Measurements from ENCODE around the gene CARS1. TPM values are rescaled to one million over a fixed set of nuclear protein-coding genes. Genes with fewer than 3 reads are reported as not detected.

Gene CARS1
- total and polyA plus RNA-seq, 10 of the 15 experiments (the other 5 are each of a cell fraction or from before 2014, with no cell fraction given) = 7.8 to 60.6 (median 45.7) TPM

DNA sequence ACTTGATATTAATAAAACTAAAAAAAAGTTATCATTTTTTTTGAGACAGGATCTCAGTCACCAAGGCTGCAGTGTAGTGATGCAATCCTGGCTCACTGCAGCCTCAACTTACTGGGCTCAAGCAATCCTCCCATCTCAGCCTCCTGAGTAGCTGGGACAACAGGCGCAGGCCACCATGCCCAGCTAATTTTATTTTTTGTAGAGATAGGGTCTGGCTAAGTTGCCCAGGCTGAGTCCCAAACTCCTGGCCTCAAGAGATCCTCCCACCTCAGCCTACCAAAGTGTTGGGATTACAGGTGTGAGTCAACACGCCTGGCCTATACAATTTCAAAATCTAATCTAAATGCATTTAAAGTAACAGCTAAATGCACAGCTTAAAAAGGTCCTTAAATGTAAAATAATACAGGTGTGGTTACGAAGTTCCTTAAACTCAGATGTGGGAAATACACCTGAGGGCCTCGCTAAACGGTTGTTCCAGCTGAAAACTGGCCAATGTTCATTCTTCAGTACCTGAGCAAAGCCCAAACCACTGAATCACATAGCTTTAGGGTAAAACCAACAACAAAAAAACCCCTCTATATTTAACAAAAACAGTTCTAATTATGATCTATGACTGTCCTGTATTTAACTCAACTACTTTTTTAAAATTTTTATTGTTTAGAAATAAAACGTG is 76.9 kb downstream of the CARS1 start (continued):
- TF ChIP-seq ZNF592 (IDR thresholded peaks at IDR 0.05) = no peak

DNA sequence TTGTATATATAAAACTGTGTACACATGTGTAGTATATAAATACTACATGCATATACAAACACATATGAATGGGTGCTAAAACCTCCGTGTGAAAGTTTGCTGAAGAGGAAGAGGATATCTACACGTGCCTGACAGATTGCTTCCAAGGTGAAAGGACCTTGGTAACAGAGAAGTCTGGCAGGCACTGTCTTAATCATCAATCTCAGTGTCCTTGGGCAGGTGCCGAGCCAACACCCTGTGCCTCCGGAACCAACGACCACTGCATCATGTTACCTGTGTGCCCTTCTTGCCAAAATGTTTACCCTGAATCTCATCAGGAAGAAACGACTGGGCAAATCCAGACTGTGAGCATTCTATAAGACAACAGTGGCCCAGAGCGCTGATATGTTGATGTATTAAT is 80.1 kb downstream of the CARS1 start:
- in situ Hi-C loops (cut with MboI) = no loop called here
- no peak overlapping the region for H3K9ac ChIP-seq (ENCODE audit: control insufficient read depth, insufficient read depth, low read length)
- CTCF ChIA-PET = interaction anchor here (2.5 to 2.9 kb wide), 2 partner anchors 12 to 45 kb away, joined by 30 to 43 read pairs; no protein-coding TSS in a partner anchor
- TF ChIP-seq YBX1 (IDR thresholded peaks at IDR 0.05) = no peak
- TF ChIP-seq MTA2 (IDR thresholded peaks at IDR 0.05; ENCODE audit: low read depth) = no peak
- TF ChIP-seq BACH1 (IDR thresholded peaks at IDR 0.05; ENCODE audit: borderline replicate concordance) = no peak
- no peak for TF ChIP-seq IRF3 (IDR thresholded peaks at IDR 0.05)
- TF ChIP-seq NRF1 (conservative IDR thresholded peaks at IDR 0.05; ENCODE audit: low read depth, low read length) = no peak
- TF ChIP-seq ZBTB33 (IDR thresholded peaks at IDR 0.05) = no peak
- TF ChIP-seq, protein P1, sequence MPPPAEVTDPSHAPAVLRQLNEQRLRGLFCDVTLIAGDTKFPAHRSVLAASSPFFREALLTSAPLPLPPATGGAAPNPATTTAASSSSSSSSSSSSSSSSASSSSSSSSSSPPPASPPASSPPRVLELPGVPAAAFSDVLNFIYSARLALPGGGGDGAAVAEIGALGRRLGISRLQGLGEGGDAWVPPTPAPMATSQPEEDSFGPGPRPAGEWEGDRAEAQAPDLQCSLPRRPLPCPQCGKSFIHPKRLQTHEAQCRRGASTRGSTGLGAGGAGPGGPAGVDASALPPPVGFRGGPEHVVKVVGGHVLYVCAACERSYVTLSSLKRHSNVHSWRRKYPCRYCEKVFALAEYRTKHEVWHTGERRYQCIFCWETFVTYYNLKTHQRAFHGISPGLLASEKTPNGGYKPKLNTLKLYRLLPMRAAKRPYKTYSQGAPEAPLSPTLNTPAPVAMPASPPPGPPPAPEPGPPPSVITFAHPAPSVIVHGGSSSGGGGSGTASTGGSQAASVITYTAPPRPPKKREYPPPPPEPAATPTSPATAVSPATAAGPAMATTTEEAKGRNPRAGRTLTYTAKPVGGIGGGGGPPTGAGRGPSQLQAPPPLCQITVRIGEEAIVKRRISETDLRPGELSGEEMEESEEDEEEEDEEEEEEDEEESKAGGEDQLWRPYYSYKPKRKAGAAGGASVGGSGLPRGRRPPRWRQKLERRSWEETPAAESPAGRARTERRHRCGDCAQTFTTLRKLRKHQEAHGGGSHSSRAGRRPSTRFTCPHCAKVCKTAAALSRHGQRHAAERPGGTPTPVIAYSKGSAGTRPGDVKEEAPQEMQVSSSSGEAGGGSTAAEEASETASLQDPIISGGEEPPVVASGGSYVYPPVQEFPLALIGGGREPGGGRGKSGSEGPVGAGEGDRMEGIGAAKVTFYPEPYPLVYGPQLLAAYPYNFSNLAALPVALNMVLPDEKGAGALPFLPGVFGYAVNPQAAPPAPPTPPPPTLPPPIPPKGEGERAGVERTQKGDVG (CRISPR knock-in tag; IDR thresholded peaks at IDR 0.05) = no peak
- no peak for TF ChIP-seq EP300 (IDR thresholded peaks at IDR 0.05; ENCODE audit: borderline replicate concordance in 1 of 2, control insufficient read depth in 1 of 2, low read depth in 2 of 2, low read length in 2 of 2)
- no peak for TF ChIP-seq MEF2A (IDR thresholded peaks at IDR 0.05; ENCODE audit: insufficient read depth, low read depth, low read length)

More for the DNA sequence above, 80.1 kb downstream of the CARS1 start:
- FAIRE-seq (no peak), DNase-seq (ENCODE audit: low read depth, low spot score) (no peak), ATAC-seq (no peak)
- Histone ChIP-seq H3K4me2 (ENCODE audit: control insufficient read depth, insufficient read depth) (no peak overlapping the region), H3K9me3 (replicated peaks; ENCODE audit: control insufficient read depth, insufficient read depth, low read length) (no peaks in the 10 kb centered on the region), H3K79me2 (ENCODE audit: control insufficient read depth, insufficient read depth, low read length) (peaks cover 34% of the 10 kb centered on the region), H3K4me3 (no peak overlapping the region), H2AFZ (ENCODE audit: control insufficient read depth, low read depth, low read length) (no peak overlapping the region), H4K20me1 (ENCODE audit: control insufficient read depth, insufficient read depth) (no peaks in the 10 kb centered on the region), H3K36me3 (ENCODE audit: control insufficient read depth in 2 of 2, insufficient read depth in 2 of 2, low read length in 1 of 2) (peaks cover 19 to 27% of the 10 kb centered on the region in 2 experiments), H3K27ac (ENCODE audit: control insufficient read depth, insufficient read depth) (no peak overlapping the region), H3K27me3 (replicated peaks in 1 of 2; ENCODE audit: control insufficient read depth in 2 of 2, insufficient read depth in 2 of 2, low read length in 1 of 2) (no peaks in the 10 kb centered on the region), H3K4me1 (ENCODE audit: control insufficient read depth, insufficient read depth, low read length) (no peaks in the 10 kb centered on the region)
- POLR2A ChIA-PET = no interaction called here
- WGBS (ENCODE audit: insufficient coverage, insufficient replicate concordance, low lambda C conversion rate, missing lambda C conversion rate) = 71% methylated on average over 7 of the region's 7 CpGs
- intact Hi-C loops (cut with micrococcal nuclease; ENCODE audit: unreplicated experiment) = loop anchor here (10.0 kb wide), 1 partner anchor 118 kb away; no protein-coding TSS in a partner anchor
- BruUV-seq (replicated peaks) = no TSS peak
- SMC1A ChIA-PET (ENCODE audit: uncharacterized antibody, unreplicated experiment) = interaction anchor here (2.5 to 3.7 kb wide), 2 partner anchors 38 to 45 kb away, joined by 24 to 26 read pairs; no protein-coding TSS in a partner anchor
- RAD21 ChIA-PET (ENCODE audit: unreplicated experiment) = no interaction called here

Measured in GM12878 (cell line).